GM12878 (cell line): ENCODE measurements around the gene ATP5ME.

Source experiments
- BACH1 ChIP-seq: fragments of 450-650 bp; IDR thresholded peaks from 2 replicates; pipeline ENCODE4 v1.6.1; 2017; ENCODE audit warnings: mild to moderate bottlenecking, borderline replicate concordance
- CEBPZ ChIP-seq: fragments of 150-350 bp; IDR thresholded peaks from 2 replicates; pipeline ENCODE4 v1.6.1; 2016; ENCODE audit warnings: low read depth, low read length
- CREM ChIP-seq: IDR thresholded peaks from 2 replicates; pipeline ENCODE4 v1.6.1; 2014; ENCODE audit warnings: antibody characterized with exemption, low read depth
- CTCF ChIP-seq, 3 experiments: IDR thresholded peaks in 2 of 3; conservative IDR thresholded peaks in 1 of 3; 2 replicates each; pipeline ENCODE4 v1.5.1; 2011; ENCODE audit warnings: low read depth in 3 of 3, low read length in 3 of 3, mild to moderate bottlenecking in 3 of 3, control low read depth in 2 of 3, moderate library complexity in 2 of 3, inconsistent platforms in 1 of 3, mixed read lengths in 1 of 3; ENCODE audit not compliant: control insufficient read depth in 2 of 3, insufficient read depth in 1 of 3; ENCODE audit errors: extremely low read depth in 1 of 3
- HCFC1 ChIP-seq: fragments of 150-350 bp; IDR thresholded peaks from 2 replicates; pipeline ENCODE4 v1.6.1; 2014; ENCODE audit warnings: low read length
- JUND ChIP-seq: IDR thresholded peaks from 2 replicates; pipeline ENCODE4 v1.6.1; 2012; ENCODE audit warnings: low read depth, mild to moderate bottlenecking, low read length, improper control_type of control experiment, moderate library complexity
- MXI1 ChIP-seq: fragments of 150-350 bp; IDR thresholded peaks from 2 replicates; pipeline ENCODE4 v1.6.1; 2011; ENCODE audit warnings: low read depth, mild to moderate bottlenecking, inconsistent platforms, low read length, improper control_type of control experiment
- POLR2A ChIP-seq: IDR thresholded peaks from 2 replicates; pipeline ENCODE4 v1.6.1; 2011; ENCODE audit warnings: low read depth, mild to moderate bottlenecking, low read length
- RFX5 ChIP-seq: IDR thresholded peaks from 2 replicates; pipeline ENCODE4 v1.6.1; 2011; ENCODE audit warnings: low read depth, low read length, improper control_type of control experiment
- SP1 ChIP-seq: IDR thresholded peaks from one replicate; pipeline ENCODE4 v1.6.1; 2011; ENCODE audit warnings: low read depth, low read length
- TCF12 ChIP-seq: IDR thresholded peaks from 2 replicates; pipeline ENCODE4 v1.6.1; 2011; ENCODE audit warnings: low read depth, mild to moderate bottlenecking, low read length
- USF2 ChIP-seq: IDR thresholded peaks from 2 replicates; pipeline ENCODE4 v1.6.1; 2011; ENCODE audit warnings: low read depth, low read length, improper control_type of control experiment, borderline replicate concordance
- ZNF622 ChIP-seq: fragments of 450-650 bp; IDR thresholded peaks from 2 replicates; pipeline ENCODE4 v1.6.1; 2017; ENCODE audit warnings: mild to moderate bottlenecking, inconsistent platforms

GRCh38 chr4:650461-650860, 23.6 kb downstream of the ATP5ME start:
- TF ChIP-seq BACH1 (no peak), CTCF (IDR thresholded peaks at IDR 0.05 in 2 of 3, conservative IDR thresholded peaks at IDR 0.05 in 1 of 3; ENCODE audit: control insufficient read depth in 2 of 3, extremely low read depth in 1 of 3, insufficient read depth in 1 of 3, low read depth in 3 of 3, low read length in 3 of 3) (no peak), SP1 (no peak), JUND (no peak), ZNF622 (no peak), CREM (no peak), HCFC1 (no peak), POLR2A (no peak), USF2 (no peak), TCF12 (no peak), RFX5 (no peak), MXI1 (no peak), CEBPZ (no peak)
